ENCODE data around the gene VPS13A.
A peak's percentile ranks its signal among the peaks of the same experiment; 100 is the strongest.

Gene VPS13A

GRCh38 chr9:77177143-77177893 is at the start of gene VPS13A:
Gene VPS13A (plus strand): TSS chr9:77177534. CDS start chr9:77177705, 171 bp downstream.
- peak; percentile 92 for DNase-seq

GRCh38 chr9:77128125-77128789 is 49.1 kb upstream of the VPS13A start:
- no peak for DNase-seq

- no peak for DNase-seq
These were observed 45.9 kb upstream of the VPS13A start for GRCh38 chr9:77131399-77131798.

GRCh38 chr9:77133011-77133410 is 44.3 kb upstream of the VPS13A start:
- DNase-seq: no peak

- no peak for DNase-seq
These were observed 35.0 kb upstream of the VPS13A start for GRCh38 chr9:77142366-77142765.

- DNase-seq: no peak
These were observed 27.5 kb upstream of the VPS13A start for GRCh38 chr9:77149879-77150278.

GRCh38 chr9:77152289-77152688 is 25.0 kb upstream of the VPS13A start:
- no peak for DNase-seq

- DNase-seq: no peak
These were observed 20.5 kb upstream of the VPS13A start for GRCh38 chr9:77156646-77157371.

GRCh38 chr9:77158772-77159513 is 18.4 kb upstream of the VPS13A start:
- DNase-seq: no peak

- no peak for DNase-seq
These were observed 16.1 kb upstream of the VPS13A start for GRCh38 chr9:77161191-77161590.

- no peak for DNase-seq
These were observed 15.4 kb upstream of the VPS13A start for GRCh38 chr9:77161966-77162365.

GRCh38 chr9:77162366-77162765 is 15.0 kb upstream of the VPS13A start:
- no peak for DNase-seq

GRCh38 chr9:77163884-77164283 is 13.4 kb upstream of the VPS13A start:
- DNase-seq: no peak

GRCh38 chr9:77166193-77166592 is 11.1 kb upstream of the VPS13A start:
- no peak for DNase-seq

GRCh38 chr9:77170991-77171699 is 6.2 kb upstream of the VPS13A start:
- DNase-seq: no peak

GRCh38 chr9:77175151-77175550 is 2.2 kb upstream of the VPS13A start:
- DNase-seq: no peak

GRCh38 chr9:77176106-77176505 is 1.2 kb upstream of the VPS13A start:
- DNase-seq: no peak

- no peak for DNase-seq
These were observed 620 bp upstream of the VPS13A start for GRCh38 chr9:77176686-77177142.

- DNase-seq: peak; percentile 48
These were observed 810 bp downstream of the VPS13A start for GRCh38 chr9:77177894-77178794.

- no peak for DNase-seq
These were observed 2.7 kb downstream of the VPS13A start for GRCh38 chr9:77180056-77180455.

- no peak for DNase-seq
These were observed 6.2 kb downstream of the VPS13A start for GRCh38 chr9:77183581-77183980.

Measured in stimulated activated naive CD4-positive, alpha-beta T cell treated with Interleukin-2 at 50 U/mL for 16 hours (primary cell).